DMS79 treated with DMSO at 0.1 percent for 48 hours (cell line): ENCODE results near the gene RNF212.
"Not testable (repeated sequence)": the region's sequence is repeated elsewhere in the genome, so short reads cannot be mapped to it uniquely, and the experiment has no call there.

Experiments
- DNase-seq: peaks from one replicate; lab custom pipeline; 2025; lab: John Stamatoyannopoulos, UW

The RNF212 gene

GRCh38 chr4:1048773-1049590 lies 64.4 kb downstream of the RNF212 start:
- no peak for DNase-seq

GRCh38 chr4:1047976-1048772 lies 65.2 kb downstream of the RNF212 start:
- no peak for DNase-seq

- no peak for DNase-seq
Measured at GRCh38 chr4:1047106-1047975, 66.0 kb downstream of the RNF212 start.

DNA sequence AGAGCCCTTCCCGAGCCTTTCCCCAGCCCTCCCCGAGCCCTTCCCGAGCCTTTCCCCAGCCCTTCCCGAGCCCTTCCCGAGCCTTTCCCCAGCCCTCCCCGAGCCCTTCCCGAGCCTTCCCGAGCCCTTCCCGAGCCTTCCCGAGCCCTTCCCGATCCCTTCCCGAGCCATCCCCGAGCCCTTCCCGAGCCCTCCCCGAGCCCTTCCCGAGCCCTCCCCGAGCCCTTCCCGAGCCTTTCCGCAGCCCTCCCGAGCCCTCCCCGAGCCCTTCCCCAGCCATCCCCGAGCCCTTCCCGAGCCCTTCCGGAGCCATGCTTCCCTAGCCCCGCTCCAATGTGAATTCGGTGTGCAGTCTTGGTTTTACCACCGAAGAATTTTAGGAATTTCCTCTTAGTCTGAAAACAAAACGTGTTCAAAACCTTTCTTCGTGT lies 66.8 kb downstream of the RNF212 start:
- not testable (repeated sequence) for DNase-seq

DNA sequence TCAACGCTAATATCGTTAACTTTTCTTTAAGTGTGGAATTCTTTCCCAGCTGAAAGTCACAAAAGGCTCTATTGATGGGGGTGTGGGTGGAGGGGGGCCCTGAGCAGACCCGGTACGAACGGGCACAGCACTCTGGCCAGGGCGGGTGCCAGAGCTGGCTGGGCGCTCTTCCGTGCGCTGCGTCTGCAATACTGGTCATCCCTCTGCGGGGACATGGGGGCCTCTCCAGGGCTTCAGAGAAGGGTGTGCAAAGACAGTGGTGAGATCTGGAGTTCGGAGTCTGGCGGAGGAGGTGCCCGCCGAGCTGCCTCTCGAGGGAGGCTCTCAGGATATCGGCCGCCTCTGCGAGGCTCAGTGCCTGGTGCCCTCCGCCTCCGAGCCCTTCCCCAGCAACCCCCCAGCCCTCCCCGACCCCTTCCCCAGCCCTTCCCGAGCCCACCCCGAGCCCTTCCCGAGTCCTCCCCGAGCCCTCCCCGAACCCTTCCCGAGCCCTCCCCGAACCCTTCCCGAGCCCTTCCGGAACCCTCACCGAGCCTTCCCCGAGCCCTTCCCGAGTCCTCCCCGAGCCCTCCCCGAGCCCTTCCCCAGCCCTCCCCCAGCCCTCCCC lies 67.7 kb downstream of the RNF212 start:
- no peak for DNase-seq

DNA sequence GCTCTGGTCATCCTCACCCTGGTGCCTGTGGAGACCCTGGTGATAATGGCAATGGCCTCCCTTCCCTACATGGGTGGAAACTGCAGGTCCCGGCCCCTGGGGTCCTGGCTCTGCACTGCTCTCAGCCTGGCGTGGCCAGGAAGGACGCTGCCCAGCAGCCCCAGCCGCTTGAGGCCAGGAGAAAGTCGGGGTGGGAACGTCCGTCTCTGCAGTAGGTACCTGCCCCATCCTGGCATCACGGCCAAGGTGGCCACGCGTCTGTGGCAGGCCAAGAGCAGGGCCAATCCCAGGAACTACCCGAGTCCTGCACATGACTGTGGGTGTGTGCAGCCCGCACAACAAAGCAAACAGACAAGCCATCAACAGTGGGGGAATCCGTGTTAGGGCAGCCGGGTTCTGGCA lies 68.2 kb downstream of the RNF212 start:
- no peak for DNase-seq

GRCh38 chr4:1044469-1045192 lies 68.7 kb downstream of the RNF212 start:
- no peak for DNase-seq

DNA sequence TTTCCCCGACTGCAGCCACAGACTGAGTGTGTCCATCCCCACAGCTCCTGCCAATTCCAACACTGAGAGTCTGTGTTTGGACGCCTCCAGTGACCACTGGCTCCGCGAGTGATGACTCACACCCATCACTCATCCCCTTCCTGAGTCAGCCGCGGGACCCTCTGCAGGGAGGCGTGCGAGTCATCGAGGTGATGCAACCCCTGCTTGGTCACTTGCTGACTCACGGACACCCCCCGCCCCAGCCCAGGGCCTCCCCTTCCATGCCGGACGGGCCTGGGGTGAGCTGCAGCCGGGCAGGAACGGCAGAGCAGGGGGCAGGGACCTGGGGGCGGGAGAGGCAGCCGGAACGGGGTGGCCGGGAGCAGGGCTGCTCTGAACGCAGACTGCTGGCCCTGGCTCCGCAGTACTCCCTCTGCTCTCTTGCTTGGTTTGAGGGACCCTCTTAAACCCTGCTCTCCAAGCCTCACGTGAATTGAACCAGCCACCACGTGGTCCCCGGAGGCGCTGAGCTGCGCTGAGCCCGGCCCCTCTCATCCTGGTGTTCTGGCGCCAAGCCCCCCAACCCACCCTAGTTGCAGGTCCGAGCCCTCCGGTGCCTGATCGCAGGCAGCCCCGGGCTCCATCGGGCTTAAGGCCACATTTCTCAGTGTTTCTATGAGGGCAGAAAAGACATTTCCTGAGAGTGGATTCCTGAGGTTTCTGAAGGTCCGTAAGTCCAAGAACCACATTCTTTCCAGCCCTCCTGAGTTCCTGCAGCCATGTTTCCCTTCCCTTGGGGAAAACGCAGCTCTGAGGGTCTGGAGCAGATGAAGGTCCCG lies 69.5 kb downstream of the RNF212 start:
- DNase-seq: no peak

GRCh38 chr4:1043162-1043561 lies 70.2 kb downstream of the RNF212 start:
- DNase-seq: no peak

- DNase-seq: no peak
Measured at GRCh38 chr4:1042352-1043055, 70.9 kb downstream of the RNF212 start.

DNA sequence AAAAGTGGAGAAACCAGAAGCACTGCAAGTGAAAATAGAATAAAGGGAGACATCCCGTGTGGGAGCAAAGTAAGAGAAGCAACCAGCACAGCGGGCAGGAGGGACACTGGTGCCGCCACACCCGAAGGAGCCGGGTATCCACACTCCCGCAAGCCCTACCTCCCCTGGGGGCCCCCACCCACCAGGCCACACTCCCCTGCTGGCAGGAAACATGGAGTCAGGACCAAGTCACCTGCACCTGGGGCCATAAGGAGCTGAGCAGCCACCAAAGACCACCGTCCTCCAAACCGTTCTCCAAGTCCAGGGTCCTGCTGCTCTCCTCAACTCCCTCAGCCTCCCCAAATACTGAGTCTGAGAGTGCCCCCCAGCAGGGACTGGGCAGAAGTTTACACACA lies 71.4 kb downstream of the RNF212 start:
- DNase-seq: no peak

DNA sequence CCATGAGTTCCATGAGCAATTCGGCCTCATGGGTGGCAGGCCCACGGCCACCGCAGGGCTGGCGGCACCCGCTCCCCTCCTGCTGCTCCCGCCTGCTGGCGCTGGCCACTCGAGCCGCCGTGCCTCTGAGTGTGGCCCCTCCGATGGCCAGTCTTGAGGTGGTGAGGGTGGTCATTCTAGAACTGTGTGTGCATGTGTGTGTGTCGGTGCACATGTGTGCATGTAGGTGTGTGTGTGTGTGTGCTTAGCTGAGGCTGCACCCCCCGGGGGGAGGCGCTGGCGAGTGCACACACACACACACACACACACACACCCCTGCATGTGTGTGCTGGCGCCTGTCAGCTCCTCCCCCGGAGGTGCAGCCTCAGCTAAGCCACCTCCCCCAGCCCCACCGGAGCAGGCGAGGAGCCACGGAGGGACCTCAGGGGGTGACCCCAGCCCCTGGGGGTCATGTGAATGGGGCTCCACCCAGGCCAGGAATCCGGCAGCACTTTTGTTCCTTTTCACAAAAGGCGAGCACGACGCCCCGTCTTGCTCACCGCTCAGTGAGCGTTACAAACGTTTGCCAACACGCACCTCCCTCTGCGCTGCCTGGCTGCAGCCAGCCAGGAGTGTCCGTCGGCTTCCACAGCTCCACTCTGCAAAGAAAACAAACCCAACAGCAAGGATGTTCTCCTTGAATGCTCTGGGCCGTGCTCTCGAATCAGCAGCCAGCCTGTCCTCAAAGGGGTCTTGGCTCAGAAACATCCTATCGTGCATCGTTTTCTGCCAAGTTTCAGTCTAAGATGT lies 72.0 kb downstream of the RNF212 start:
- DNase-seq: peak; percentile 7

DNA sequence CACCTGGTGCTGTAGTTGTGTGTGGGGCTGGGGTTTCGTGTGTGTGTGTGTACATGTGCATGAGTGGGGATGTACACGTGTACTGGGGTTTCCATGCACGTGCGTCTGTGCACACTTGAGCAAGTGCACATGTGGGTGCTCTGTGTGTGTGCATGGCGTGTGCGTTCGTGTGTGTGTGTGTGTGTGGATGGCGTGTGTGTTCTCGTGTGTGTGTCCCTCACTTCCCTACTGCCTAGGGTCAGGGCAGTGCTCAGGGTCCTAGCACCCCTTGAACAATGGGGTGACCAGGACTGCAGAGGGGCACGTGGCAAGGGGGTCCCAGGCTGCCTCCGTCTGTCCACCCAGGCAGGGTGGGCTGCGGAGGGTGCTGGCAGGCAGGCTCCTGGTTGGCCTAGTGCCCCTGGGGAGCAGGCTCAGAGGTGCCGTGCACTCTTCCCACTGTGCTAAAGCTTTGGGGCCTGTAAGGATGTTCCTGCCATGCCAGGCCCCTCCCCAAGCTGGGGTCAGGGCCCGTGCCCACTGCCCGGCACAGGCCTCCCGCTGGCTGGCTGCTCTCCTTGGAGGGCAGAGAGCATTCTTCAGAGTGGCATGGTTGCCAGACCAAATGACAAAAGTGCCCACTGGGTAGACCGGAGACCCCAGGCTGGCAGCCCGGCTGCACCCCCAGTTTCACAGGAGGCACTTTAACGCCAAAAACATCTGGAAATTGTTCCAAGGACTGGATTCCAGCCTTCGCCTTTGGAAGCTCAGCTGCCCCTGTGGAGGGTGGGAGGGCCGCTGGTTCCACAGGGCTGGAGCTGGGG lies 72.8 kb downstream of the RNF212 start:
- no peak for DNase-seq

DNA sequence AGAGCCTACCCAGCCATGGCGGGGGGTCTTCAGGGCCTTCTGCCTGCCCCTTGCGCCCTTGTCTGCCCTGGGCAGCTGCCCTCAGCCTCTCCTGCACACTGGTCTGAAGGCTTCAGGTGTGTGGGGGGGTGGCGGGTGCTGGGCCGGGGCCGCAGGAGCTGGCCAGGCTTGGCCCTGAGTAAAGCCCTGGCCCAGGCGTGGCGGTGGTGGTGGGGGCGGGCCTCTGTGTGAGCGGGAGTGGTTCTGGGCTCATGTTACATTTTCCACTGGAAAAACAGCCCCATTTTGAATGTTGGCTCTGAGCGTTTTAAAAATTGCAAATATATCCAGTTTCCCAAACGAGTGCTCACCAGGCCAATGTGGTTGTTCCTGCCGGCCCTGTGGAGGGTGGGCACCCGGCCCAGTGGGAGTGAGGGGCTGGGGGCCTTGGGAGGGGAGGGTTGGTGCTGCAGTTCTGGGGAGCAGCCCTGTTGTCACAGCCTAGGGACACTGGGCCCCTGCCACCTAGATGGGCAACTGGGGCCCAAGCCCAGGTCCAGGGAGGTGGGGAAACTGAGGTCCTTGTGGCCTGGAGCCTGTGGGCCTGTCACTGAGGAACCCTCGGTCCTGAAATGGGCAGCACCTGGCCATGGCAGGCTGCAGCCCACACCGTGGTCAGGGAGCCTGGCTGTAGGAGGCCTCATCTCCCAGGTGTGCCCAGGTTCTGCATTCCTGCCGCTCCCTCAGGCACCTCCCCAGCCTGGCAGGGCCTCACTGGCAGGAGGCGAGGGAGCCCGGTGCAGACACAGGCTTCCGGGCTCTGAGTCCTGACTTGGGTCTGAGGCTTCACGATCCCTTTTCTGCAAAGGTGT lies 73.6 kb downstream of the RNF212 start:
- no peak for DNase-seq

GRCh38 chr4:1038948-1039492 lies 74.3 kb downstream of the RNF212 start:
- no peak for DNase-seq

DNA sequence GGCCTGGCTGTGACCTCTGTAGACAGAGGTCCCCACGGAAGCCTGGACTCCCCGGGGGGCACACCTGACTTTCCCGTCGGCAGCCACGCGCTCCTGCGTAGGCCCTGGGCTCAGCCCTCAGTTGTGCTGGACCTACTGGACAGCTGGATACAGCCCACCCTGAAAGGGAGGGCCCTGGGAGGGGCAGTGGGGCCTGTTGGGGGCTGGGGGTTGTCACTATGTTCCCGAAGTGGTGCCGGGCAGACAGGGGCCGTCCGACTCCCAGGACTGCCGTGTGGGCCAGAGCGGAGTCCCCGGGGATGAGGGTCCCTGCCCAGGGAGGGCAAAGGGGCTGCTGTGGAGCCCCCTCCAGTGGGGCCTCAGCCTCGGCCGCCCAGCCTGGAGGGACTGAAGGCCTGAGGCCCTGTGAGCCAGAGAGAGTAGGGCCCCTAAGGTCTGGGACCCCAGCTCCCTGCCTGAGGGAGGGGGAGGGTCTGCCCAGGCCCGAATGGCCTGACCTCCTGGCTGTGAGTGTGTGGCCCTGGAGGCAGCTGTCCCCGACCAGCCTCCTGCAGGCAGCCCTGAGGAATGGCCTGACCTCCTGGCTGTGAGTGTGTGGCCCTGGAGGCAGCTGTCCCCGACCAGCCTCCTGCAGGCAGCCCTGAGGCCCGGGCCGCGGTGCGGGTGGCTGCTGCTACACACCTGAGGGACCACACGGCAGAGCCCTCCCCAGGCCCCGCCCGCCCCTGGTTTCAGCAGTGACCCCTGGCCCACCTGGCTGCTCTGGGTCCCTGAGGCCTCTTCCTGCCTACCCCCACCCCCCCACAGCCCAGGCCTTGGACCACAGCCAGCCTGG lies 76.2 kb downstream of the RNF212 start:
- no peak for DNase-seq
